Measurements from ENCODE around the gene PGM2.

PGM2 gene

GRCh38 chr4:37867102-37867501, 40.6 kb downstream of the PGM2 start:
- no peak for DNase-seq

GRCh38 chr4:37868238-37868637, 41.8 kb downstream of the PGM2 start:
- DNase-seq, result no peak

GRCh38 chr4:37872310-37872988, 46.0 kb downstream of the PGM2 start:
- DNase-seq, result no peak

- DNase-seq, result no peak
Measured at GRCh38 chr4:37873386-37873785, 46.9 kb downstream of the PGM2 start.

- no peak for DNase-seq
Measured at GRCh38 chr4:37876156-37876555, 49.7 kb downstream of the PGM2 start.

GRCh38 chr4:37879365-37879764, 52.9 kb downstream of the PGM2 start:
- no peak for DNase-seq

- no peak for DNase-seq
Measured at GRCh38 chr4:37881811-37882210, 55.3 kb downstream of the PGM2 start.

GRCh38 chr4:37882665-37883296, 56.3 kb downstream of the PGM2 start:
- no peak for DNase-seq

- no peak for DNase-seq
Measured at GRCh38 chr4:37884855-37885487, 58.5 kb downstream of the PGM2 start.

GRCh38 chr4:37885496-37885895, 59.0 kb downstream of the PGM2 start:
- DNase-seq, result no peak

GRCh38 chr4:37889849-37890800, 63.6 kb downstream of the PGM2 start:
- DNase-seq, result peak; percentile 41 to 47

GRCh38 chr4:37890801-37891259, 64.3 kb downstream of the PGM2 start, which contains the start of gene TBC1D1:
Gene TBC1D1 (plus strand): TSS chr4:37891084. CDS start chr4:37902096, 11,012 bp downstream.
- DNase-seq, result peak; percentile 27 to 47

- peak in 1 of 2 experiments; percentile 23 for DNase-seq
Measured at GRCh38 chr4:37891260-37892159, 65.0 kb downstream of the PGM2 start.

GRCh38 chr4:37892641-37893040, 66.2 kb downstream of the PGM2 start:
- DNase-seq, result no peak

- DNase-seq, result no peak
Measured at GRCh38 chr4:37893164-37893563, 66.7 kb downstream of the PGM2 start.

GRCh38 chr4:37895271-37895670, 68.8 kb downstream of the PGM2 start:
- DNase-seq, result no peak

GRCh38 chr4:37896206-37896860, 69.8 kb downstream of the PGM2 start:
- DNase-seq, result no peak

- DNase-seq, result no peak
Measured at GRCh38 chr4:37902212-37902611, 75.7 kb downstream of the PGM2 start.

GRCh38 chr4:37902738-37903693, 76.5 kb downstream of the PGM2 start:
- DNase-seq, result no peak

GRCh38 chr4:37903901-37904300, 77.4 kb downstream of the PGM2 start:
- no peak for DNase-seq

All from NCI-H187 (cell line).